GM12878 (cell line): Measurements from ENCODE around the gene SDK2. TPM values are rescaled to one million over a fixed set of nuclear protein-coding genes. Genes with fewer than 3 reads are reported as not detected.

ENCODE experiments used
- ATAC-seq: fragments of 200-7000 bp; cut with Tn5 transposase; 3 replicates; pipeline ENCODE4 v1.9.1; 2020; ENCODE audit warnings: mild to moderate bottlenecking, moderate library complexity
- BruUV-seq: library from RNA; stranded (reverse); fragments of 400-500 nt; replicated peaks from 2 replicates; lab custom pipeline; 2021; lab: Mats Ljungman, UMichigan
- CTCF ChIA-PET: fragments of 300-600 bp; sonication (Branson Sonifier 250); formaldehyde crosslinking; extraction: SDS; loops from one replicate; lab custom pipeline; 2021; ENCODE audit warnings: inconsistent platforms; lab: Yijun Ruan, JAX
- POLR2A ChIA-PET: fragments of 350-600 bp; formaldehyde crosslinking; extraction: SDS; loops from one replicate; lab custom pipeline; 2021; ENCODE audit warnings: inconsistent platforms; lab: Charles Lee
- RAD21 ChIA-PET: fragments of 300-600 bp; sonication (Branson Sonifier 250); formaldehyde crosslinking; loops from one replicate; lab custom pipeline; 2023; ENCODE audit warnings: antibody characterized with exemption; ENCODE audit not compliant: unreplicated experiment; lab: Charles Lee
- SMC1A ChIA-PET: fragments of 300-600 bp; sonication (Branson Sonifier 250); formaldehyde crosslinking; loops from one replicate; lab custom pipeline; 2023; ENCODE audit not compliant: unreplicated experiment, uncharacterized antibody; lab: Charles Lee
- DNase-seq: peaks from one replicate; pipeline ENCODE4 v3.0.0-alpha.2; 2011; ENCODE audit warnings: low read depth, low spot score
- FAIRE-seq: peaks from 3 replicates; lab custom pipeline; 2011; peaks lifted over from hg19 to GRCh38; lab: Jason Lieb, UNC
- H2AFZ ChIP-seq: 2 replicates; pipeline ENCODE4 v1.6.0; 2011; ENCODE audit warnings: low read depth, low read length, control low read depth; ENCODE audit not compliant: control insufficient read depth
- H3K27ac ChIP-seq: 2 replicates; pipeline ENCODE4 v1.5.1; 2011; ENCODE audit warnings: control low read depth; ENCODE audit not compliant: control insufficient read depth, insufficient read depth
- H3K27me3 ChIP-seq, 2 experiments: replicated peaks in 1 of 2; 2 replicates each; pipeline versions ENCODE4 v1.6.0 to v1.6.1; 2011; ENCODE audit warnings: low read length in 1 of 2; ENCODE audit not compliant: control insufficient read depth in 2 of 2, insufficient read depth in 2 of 2
- H3K36me3 ChIP-seq, 2 experiments: 2 replicates each; pipeline ENCODE4 v1.5.1; 2011; ENCODE audit warnings: low read length in 1 of 2; ENCODE audit not compliant: control insufficient read depth in 2 of 2, insufficient read depth in 2 of 2
- H3K4me1 ChIP-seq: 2 replicates; pipeline ENCODE4 v1.6.1; 2011; ENCODE audit warnings: mild to moderate bottlenecking, low read length, moderate library complexity, mixed read lengths; ENCODE audit not compliant: control insufficient read depth, insufficient read depth
- H3K4me2 ChIP-seq: 2 replicates; pipeline ENCODE4 v1.6.0; 2011; ENCODE audit warnings: control low read depth; ENCODE audit not compliant: control insufficient read depth, insufficient read depth
- H3K4me3 ChIP-seq: fragments of 200-600 bp; sonication (generic); 2 replicates; pipeline ENCODE4 v1.5.1; 2016
- H3K79me2 ChIP-seq: 2 replicates; pipeline ENCODE4 v1.6.0; 2011; ENCODE audit warnings: low read length; ENCODE audit not compliant: control insufficient read depth, insufficient read depth
- H3K9ac ChIP-seq: 2 replicates; pipeline ENCODE4 v1.8.0; 2011; ENCODE audit warnings: low read length, control low read depth, mixed read lengths; ENCODE audit not compliant: control insufficient read depth, insufficient read depth
- H3K9me3 ChIP-seq: replicated peaks from 3 replicates; pipeline ENCODE4 v1.5.1; 2011; ENCODE audit warnings: mild to moderate bottlenecking, low read length; ENCODE audit not compliant: control insufficient read depth, insufficient read depth
- H4K20me1 ChIP-seq: 2 replicates; pipeline ENCODE4 v1.6.0; 2011; ENCODE audit not compliant: control insufficient read depth, insufficient read depth
- IKZF1 ChIP-seq: fragments of 450-650 bp; conservative IDR thresholded peaks from 2 replicates; pipeline ENCODE4 v1.6.1; 2017; ENCODE audit warnings: antibody characterized with exemption, mild to moderate bottlenecking
- IRF4 ChIP-seq: IDR thresholded peaks from 2 replicates; pipeline ENCODE4 v1.6.1; 2011; ENCODE audit warnings: low read depth, low read length
- POLR2AphosphoS5 ChIP-seq: IDR thresholded peaks from 2 replicates; pipeline ENCODE4 v1.6.1; 2011; ENCODE audit warnings: mild to moderate bottlenecking, low read length, inconsistent platforms
- SMARCA5 ChIP-seq: fragments of 450-650 bp; IDR thresholded peaks from 2 replicates; pipeline ENCODE4 v1.6.1; 2017; ENCODE audit warnings: mild to moderate bottlenecking
- SREBF2 ChIP-seq: IDR thresholded peaks from 2 replicates; pipeline ENCODE4 v1.6.1; 2012; ENCODE audit warnings: mild to moderate bottlenecking, low read length
- WGBS: methylation state at CpG from one replicate; pipeline ENCODE4 v1.1.6; 2016; ENCODE audit warnings: low lambda C conversion rate; ENCODE audit not compliant: insufficient replicate concordance, insufficient coverage; ENCODE audit errors: missing lambda C conversion rate; 5-methylcytosine and 5-hydroxymethylcytosine counted together
- in situ Hi-C: fragments of 300-500 bp; cut with MboI; formaldehyde crosslinking; loops from 9 replicates; pipeline ENCODE4 v1.14.3; 2018; ENCODE audit warnings: mixed read lengths
- intact Hi-C: fragments of 100-400 bp; cut with micrococcal nuclease; formaldehyde crosslinking; loops from one replicate; pipeline ENCODE4 v1.14.2; 2022; ENCODE audit not compliant: unreplicated experiment
- polyA plus RNA-seq, 11 experiments: library from polyadenylated mRNA; depleted of rRNA in 4 of 11; unstranded in 6 of 11; stranded (reverse) in 5 of 11; fragments of >200 nt; fragmentation: Nextera tagmentation in 4 of 11; fragmentation: Illumina TruSeq in 1 of 11; extraction: Ambion mirVana in 4 of 11; extraction: Trizol in 1 of 11; gene quantifications; 1 replicate in 1 of 11; 2 replicates in 10 of 11; pipeline versions ENCODE4 v1.2.1 to v1.2.3, GENCODE V29; 2011 to 2016; ENCODE audit warnings: inconsistent platforms in 2 of 11, missing spikeins in 2 of 11, low read depth in 1 of 11
- total RNA-seq, 4 experiments: library from RNA; depleted of rRNA in 3 of 4; stranded (reverse); fragments of >200 nt in 3 of 4; fragmentation: Illumina TruSeq in 1 of 4; extraction: Trizol in 1 of 4; gene quantifications; 2 replicates each; pipeline versions ENCODE4 v1.2.1 to v1.2.3, GENCODE V29; 2013 to 2021
- TF ChIP-seq, protein P1 (sequence below): fragments of 450-650 bp; IDR thresholded peaks from 2 replicates; pipeline ENCODE4 v1.6.1; 2018; ENCODE audit warnings: mild to moderate bottlenecking, low read depth, moderate library complexity; ENCODE audit not compliant: partially characterized antibody
- TF ChIP-seq, protein P2 (sequence below): fragments of 450-650 bp; IDR thresholded peaks from 2 replicates; pipeline ENCODE4 v1.6.1; 2017; ENCODE audit warnings: borderline replicate concordance
- TF ChIP-seq, protein P3 (sequence below): fragments of 450-650 bp; conservative IDR thresholded peaks from 2 replicates; pipeline ENCODE4 v1.6.1; 2017; ENCODE audit warnings: mild to moderate bottlenecking, moderate library complexity
- TF ChIP-seq, protein P4 (sequence below): fragments of 450-650 bp; IDR thresholded peaks from 2 replicates; pipeline ENCODE4 v1.6.1; 2017; ENCODE audit warnings: mild to moderate bottlenecking, moderate library complexity
- TF ChIP-seq, protein P5 (sequence below): fragments of 450-650 bp; formaldehyde crosslinking; IDR thresholded peaks from 2 replicates; pipeline ENCODE4 v1.5.0; 2022; ENCODE audit warnings: mild to moderate bottlenecking, missing genetic modification characterization

Gene SDK2
- total and polyA plus RNA-seq, 10 of the 15 experiments (the other 5 are each of a cell fraction or from before 2014, with no cell fraction given): 0.03 to 0.08 (median 0.03) TPM; not detected in 7

DNA sequence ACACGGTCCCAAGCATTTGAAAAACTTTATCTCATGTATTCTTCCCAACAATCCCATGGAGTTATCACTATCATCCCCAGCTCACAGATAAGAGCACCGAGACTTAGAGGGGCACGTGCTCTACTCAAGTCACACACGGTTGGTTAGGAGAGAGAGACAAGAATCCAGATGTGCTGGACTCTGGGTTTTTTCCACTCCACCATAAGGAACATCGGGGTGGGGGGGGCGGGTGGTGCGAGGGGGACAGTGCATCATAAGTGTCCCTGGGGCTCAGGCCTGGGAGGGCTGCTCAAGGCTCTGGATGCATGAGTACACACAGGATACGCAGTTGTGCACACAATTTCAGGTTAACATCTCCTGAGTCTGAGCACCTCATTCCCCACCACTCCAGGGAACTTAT is 339.8 kb downstream of the SDK2 start:
- Histone ChIP-seq H3K36me3 (no peaks in the 10 kb centered on the region), H3K79me2 (peaks cover 15% of the 10 kb centered on the region), H3K27ac (no peak overlapping the region), H2AFZ (no peak overlapping the region), H3K4me2 (peak overlapping the region; percentile 56), H3K9me3 (no peaks in the 10 kb centered on the region), H3K27me3 (no peaks in the 10 kb centered on the region), H3K4me3 (peak overlapping the region; percentile 41; the same call in 1 of the 2 replicates), H4K20me1 (no peaks in the 10 kb centered on the region), H3K9ac (no peak overlapping the region), H3K4me1 (peaks cover 10% of the 10 kb centered on the region; the same call in 1 of the 2 replicates)
- in situ Hi-C loops: no loop called here
- ChIA-PET RAD21 (no interaction called here), CTCF (no interaction called here), SMC1A (interaction anchor here (0.9 kb wide), 1 partner anchor 13 kb away, joined by 4 read pairs; no protein-coding TSS in a partner anchor), POLR2A (no interaction called here)
- no TSS peak for BruUV-seq
- DNase-seq (no peak), ATAC-seq (no peak), FAIRE-seq (no peak)
- intact Hi-C loops: no loop called here
- WGBS: 15% methylated on average over 8 of the region's 8 CpGs
- TF ChIP-seq, protein P1, sequence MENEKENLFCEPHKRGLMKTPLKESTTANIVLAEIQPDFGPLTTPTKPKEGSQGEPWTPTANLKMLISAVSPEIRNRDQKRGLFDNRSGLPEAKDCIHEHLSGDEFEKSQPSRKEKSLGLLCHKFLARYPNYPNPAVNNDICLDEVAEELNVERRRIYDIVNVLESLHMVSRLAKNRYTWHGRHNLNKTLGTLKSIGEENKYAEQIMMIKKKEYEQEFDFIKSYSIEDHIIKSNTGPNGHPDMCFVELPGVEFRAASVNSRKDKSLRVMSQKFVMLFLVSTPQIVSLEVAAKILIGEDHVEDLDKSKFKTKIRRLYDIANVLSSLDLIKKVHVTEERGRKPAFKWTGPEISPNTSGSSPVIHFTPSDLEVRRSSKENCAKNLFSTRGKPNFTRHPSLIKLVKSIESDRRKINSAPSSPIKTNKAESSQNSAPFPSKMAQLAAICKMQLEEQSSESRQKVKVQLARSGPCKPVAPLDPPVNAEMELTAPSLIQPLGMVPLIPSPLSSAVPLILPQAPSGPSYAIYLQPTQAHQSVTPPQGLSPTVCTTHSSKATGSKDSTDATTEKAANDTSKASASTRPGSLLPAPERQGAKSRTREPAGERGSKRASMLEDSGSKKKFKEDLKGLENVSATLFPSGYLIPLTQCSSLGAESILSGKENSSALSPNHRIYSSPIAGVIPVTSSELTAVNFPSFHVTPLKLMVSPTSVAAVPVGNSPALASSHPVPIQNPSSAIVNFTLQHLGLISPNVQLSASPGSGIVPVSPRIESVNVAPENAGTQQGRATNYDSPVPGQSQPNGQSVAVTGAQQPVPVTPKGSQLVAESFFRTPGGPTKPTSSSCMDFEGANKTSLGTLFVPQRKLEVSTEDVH: no peak
- TF ChIP-seq POLR2AphosphoS5 (no peak), SMARCA5 (no peak), SREBF2 (no peak), IKZF1 (no peak), IRF4 (no peak)
- TF ChIP-seq, protein P2, sequence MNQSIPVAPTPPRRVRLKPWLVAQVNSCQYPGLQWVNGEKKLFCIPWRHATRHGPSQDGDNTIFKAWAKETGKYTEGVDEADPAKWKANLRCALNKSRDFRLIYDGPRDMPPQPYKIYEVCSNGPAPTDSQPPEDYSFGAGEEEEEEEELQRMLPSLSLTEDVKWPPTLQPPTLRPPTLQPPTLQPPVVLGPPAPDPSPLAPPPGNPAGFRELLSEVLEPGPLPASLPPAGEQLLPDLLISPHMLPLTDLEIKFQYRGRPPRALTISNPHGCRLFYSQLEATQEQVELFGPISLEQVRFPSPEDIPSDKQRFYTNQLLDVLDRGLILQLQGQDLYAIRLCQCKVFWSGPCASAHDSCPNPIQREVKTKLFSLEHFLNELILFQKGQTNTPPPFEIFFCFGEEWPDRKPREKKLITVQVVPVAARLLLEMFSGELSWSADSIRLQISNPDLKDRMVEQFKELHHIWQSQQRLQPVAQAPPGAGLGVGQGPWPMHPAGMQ: no peak
- TF ChIP-seq, protein P3, sequence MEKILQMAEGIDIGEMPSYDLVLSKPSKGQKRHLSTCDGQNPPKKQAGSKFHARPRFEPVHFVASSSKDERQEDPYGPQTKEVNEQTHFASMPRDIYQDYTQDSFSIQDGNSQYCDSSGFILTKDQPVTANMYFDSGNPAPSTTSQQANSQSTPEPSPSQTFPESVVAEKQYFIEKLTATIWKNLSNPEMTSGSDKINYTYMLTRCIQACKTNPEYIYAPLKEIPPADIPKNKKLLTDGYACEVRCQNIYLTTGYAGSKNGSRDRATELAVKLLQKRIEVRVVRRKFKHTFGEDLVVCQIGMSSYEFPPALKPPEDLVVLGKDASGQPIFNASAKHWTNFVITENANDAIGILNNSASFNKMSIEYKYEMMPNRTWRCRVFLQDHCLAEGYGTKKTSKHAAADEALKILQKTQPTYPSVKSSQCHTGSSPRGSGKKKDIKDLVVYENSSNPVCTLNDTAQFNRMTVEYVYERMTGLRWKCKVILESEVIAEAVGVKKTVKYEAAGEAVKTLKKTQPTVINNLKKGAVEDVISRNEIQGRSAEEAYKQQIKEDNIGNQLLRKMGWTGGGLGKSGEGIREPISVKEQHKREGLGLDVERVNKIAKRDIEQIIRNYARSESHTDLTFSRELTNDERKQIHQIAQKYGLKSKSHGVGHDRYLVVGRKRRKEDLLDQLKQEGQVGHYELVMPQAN: no peak
- TF ChIP-seq, protein P4, sequence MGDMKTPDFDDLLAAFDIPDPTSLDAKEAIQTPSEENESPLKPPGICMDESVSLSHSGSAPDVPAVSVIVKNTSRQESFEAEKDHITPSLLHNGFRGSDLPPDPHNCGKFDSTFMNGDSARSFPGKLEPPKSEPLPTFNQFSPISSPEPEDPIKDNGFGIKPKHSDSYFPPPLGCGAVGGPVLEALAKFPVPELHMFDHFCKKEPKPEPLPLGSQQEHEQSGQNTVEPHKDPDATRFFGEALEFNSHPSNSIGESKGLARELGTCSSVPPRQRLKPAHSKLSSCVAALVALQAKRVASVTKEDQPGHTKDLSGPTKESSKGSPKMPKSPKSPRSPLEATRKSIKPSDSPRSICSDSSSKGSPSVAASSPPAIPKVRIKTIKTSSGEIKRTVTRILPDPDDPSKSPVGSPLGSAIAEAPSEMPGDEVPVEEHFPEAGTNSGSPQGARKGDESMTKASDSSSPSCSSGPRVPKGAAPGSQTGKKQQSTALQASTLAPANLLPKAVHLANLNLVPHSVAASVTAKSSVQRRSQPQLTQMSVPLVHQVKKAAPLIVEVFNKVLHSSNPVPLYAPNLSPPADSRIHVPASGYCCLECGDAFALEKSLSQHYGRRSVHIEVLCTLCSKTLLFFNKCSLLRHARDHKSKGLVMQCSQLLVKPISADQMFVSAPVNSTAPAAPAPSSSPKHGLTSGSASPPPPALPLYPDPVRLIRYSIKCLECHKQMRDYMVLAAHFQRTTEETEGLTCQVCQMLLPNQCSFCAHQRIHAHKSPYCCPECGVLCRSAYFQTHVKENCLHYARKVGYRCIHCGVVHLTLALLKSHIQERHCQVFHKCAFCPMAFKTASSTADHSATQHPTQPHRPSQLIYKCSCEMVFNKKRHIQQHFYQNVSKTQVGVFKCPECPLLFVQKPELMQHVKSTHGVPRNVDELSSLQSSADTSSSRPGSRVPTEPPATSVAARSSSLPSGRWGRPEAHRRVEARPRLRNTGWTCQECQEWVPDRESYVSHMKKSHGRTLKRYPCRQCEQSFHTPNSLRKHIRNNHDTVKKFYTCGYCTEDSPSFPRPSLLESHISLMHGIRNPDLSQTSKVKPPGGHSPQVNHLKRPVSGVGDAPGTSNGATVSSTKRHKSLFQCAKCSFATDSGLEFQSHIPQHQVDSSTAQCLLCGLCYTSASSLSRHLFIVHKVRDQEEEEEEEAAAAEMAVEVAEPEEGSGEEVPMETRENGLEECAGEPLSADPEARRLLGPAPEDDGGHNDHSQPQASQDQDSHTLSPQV: no peak
- TF ChIP-seq, protein P5, sequence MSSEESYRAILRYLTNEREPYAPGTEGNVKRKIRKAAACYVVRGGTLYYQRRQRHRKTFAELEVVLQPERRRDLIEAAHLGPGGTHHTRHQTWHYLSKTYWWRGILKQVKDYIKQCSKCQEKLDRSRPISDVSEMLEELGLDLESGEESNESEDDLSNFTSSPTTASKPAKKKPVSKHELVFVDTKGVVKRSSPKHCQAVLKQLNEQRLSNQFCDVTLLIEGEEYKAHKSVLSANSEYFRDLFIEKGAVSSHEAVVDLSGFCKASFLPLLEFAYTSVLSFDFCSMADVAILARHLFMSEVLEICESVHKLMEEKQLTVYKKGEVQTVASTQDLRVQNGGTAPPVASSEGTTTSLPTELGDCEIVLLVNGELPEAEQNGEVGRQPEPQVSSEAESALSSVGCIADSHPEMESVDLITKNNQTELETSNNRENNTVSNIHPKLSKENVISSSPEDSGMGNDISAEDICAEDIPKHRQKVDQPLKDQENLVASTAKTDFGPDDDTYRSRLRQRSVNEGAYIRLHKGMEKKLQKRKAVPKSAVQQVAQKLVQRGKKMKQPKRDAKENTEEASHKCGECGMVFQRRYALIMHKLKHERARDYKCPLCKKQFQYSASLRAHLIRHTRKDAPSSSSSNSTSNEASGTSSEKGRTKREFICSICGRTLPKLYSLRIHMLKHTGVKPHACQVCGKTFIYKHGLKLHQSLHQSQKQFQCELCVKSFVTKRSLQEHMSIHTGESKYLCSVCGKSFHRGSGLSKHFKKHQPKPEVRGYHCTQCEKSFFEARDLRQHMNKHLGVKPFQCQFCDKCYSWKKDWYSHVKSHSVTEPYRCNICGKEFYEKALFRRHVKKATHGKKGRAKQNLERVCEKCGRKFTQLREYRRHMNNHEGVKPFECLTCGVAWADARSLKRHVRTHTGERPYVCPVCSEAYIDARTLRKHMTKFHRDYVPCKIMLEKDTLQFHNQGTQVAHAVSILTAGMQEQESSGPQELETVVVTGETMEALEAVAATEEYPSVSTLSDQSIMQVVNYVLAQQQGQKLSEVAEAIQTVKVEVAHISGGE (CRISPR knock-in tag): no peak
